HT-29 (cell line): Measurements from ENCODE around the gene HCFC1. TPM values are rescaled to one million over a fixed set of nuclear protein-coding genes. Genes with fewer than 3 reads are reported as not detected.

ENCODE experiments used
- DNase-seq: peaks from one replicate; pipeline ENCODE4 v3.0.0-alpha.2; 2015; ENCODE audit warnings: low spot score
- small RNA-seq: library from RNA; depleted of rRNA; stranded (forward); fragments of <200 nt; gene quantifications from one replicate; pipeline ENCODE3, GENCODE V24; 2014
- total RNA-seq: library from RNA; depleted of rRNA; stranded (reverse); fragments of >200 nt; shearing (Covaris generic); gene quantifications from 2 replicates; pipeline ENCODE4 v1.2.3, GENCODE V29; 2014; rRNA removed

HCFC1 gene
- total RNA-seq, 1 experiment from 2014 or later, result 124 TPM

DNA sequence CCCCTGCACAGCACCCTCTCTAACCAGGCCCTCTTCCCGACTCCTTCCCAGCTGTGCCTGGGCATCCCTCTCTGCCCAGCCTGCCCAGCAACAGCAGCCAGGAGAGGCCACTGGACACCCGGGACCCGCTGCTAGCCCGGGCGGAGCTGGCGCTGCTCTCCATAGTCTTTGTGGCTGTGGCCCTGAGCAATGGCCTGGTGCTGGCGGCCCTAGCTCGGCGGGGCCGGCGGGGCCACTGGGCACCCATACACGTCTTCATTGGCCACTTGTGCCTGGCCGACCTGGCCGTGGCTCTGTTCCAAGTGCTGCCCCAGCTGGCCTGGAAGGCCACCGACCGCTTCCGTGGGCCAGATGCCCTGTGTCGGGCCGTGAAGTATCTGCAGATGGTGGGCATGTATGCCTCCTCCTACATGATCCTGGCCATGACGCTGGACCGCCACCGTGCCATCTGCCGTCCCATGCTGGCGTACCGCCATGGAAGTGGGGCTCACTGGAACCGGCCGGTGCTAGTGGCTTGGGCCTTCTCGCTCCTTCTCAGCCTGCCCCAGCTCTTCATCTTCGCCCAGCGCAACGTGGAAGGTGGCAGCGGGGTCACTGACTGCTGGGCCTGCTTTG is 66.0 kb downstream of the HCFC1 start:
- DNase-seq, result no peak

- no peak for DNase-seq
These were observed 67.3 kb downstream of the HCFC1 start, which contains the start of gene AVPR2 for GRCh38 chrX:153903991-153904957. Gene AVPR2, plus strand, starts transcription at chrX:153904673. Its CDS starts 473 bp downstream, at chrX:153905146.

- no peak for DNase-seq
These were observed 68.2 kb downstream of the HCFC1 start for GRCh38 chrX:153903238-153903980.

DNA sequence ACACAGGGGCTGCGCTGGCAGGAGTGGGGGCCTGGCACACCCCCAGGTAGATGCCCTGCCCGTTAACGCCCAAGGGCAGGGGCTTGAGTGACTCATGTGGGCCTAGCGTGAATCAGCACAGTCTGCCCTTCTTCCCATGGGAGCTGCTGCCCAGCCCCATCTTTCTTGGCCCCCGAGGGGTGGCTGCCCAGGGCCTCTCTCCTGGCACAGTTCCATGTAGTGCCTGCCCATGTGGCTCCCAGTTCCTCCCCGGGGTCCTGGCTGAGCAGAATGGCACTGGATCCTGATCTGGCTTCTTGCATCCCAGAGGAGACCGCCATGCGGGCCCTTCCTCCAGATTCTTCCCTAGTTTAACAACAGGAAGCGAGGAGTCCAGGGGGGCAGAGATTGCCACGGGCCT is 69.2 kb downstream of the HCFC1 start:
- DNase-seq, result no peak

- no peak for DNase-seq
These were observed 69.9 kb downstream of the HCFC1 start for GRCh38 chrX:153901753-153902140.

DNA sequence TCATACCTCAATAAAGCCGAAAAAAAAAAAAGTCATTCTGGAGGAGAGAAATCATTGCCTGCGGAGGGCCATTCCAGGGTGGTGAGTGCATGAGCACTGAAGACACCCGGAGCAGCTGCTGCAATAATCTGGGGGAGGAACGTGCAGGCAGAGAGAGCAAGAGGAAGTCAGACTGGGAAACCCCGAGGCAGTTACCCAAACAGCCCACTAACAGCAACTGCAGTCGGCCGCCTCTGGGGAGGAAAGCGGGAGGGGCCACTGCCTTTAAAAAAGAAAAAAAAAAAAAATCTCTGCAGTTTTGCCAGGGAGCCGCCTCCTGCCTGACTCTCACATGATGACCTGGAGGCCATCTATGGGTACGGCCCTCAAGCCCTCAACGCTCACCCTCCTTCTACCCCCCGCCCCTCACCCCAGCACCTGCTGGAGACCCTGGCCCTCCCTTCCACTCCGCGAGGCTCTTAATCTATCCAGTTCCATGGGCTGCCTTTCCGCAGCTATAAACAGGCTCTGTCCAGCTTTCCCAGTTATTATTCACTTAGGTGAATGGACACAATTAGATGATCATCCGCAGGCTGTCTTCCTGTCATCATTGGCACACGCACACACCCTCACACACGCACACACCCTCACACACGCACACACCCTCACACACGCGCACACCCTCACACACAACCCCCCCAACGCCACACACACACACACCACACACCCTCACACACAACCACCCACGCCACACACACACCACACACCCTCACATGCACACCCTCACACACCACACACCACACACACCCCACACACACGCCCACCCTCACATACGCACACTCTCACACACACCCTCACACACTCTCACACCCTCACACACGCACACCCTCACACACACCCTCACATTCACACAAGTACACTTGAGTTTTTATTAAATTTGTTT is 70.5 kb downstream of the HCFC1 start:
- DNase-seq, result no peak

GRCh38 chrX:153897899-153898298 is 73.7 kb downstream of the HCFC1 start:
- no peak for DNase-seq

Small RNA genes within 50 kb of the gene (small RNA-seq; reads per million reads assigned to genes)
- gene MIR3202-1, result not detected

Other genes with a start within 250 kb of the HCFC1 start
- 387 and 409 TPM in 2 replicates for gene BCAP31, start 247.4 kb downstream of the HCFC1 start, total RNA-seq
- gene ABCD1, start 247.0 kb downstream of the HCFC1 start, total RNA-seq, result 28.2 and 31.6 TPM in 2 replicates
- gene PLXNB3, start 207.6 kb downstream of the HCFC1 start, total RNA-seq, result 7.0 and 10.3 TPM in 2 replicates
- gene SRPK3, start 190.8 kb downstream of the HCFC1 start, total RNA-seq, result 1.1 and 5.6 TPM in 2 replicates
- gene IDH3G, start 177.4 kb downstream of the HCFC1 start, total RNA-seq, result 173 and 197 TPM in 2 replicates
- gene SSR4, start 177.2 kb downstream of the HCFC1 start, total RNA-seq, result 496 and 561 TPM in 2 replicates
- gene PDZD4, start 141.3 kb downstream of the HCFC1 start, total RNA-seq, result 0.33 TPM in 1 of 2 replicates, not detected in the other
- not detected in 2 replicates for gene L1CAM, start 85.6 kb downstream of the HCFC1 start, total RNA-seq
- gene AVPR2, start 67.1 kb downstream of the HCFC1 start, total RNA-seq, result not detected in 2 replicates
- gene ARHGAP4, start 45.6 kb downstream of the HCFC1 start, total RNA-seq, result 3.4 and 6.5 TPM in 2 replicates
- gene NAA10, start 36.8 kb downstream of the HCFC1 start, total RNA-seq, result 304 and 321 TPM in 2 replicates
- gene RENBP, start 27.2 kb downstream of the HCFC1 start, total RNA-seq, result 0.08 and 0.91 TPM in 2 replicates
- 21.4 and 23.4 TPM in 2 replicates for gene TMEM187, start 936 bp upstream of the HCFC1 start, total RNA-seq
- 536 and 557 TPM in 2 replicates for gene IRAK1, start 48.1 kb upstream of the HCFC1 start, total RNA-seq
- 41.6 and 52.9 TPM in 2 replicates for gene MECP2, start 125.9 kb upstream of the HCFC1 start, total RNA-seq
- not detected in 2 replicates for gene OPN1LW, start 172.4 kb upstream of the HCFC1 start, total RNA-seq
- gene OPN1MW, start 210.8 kb upstream of the HCFC1 start, total RNA-seq, result not detected in 2 replicates
- gene OPN1MW2, start 247.9 kb upstream of the HCFC1 start, total RNA-seq, result not detected in 2 replicates